Neural cell (in vitro differentiated cells): Measurements from ENCODE around the gene NUDT9. TPM values are rescaled to one million over a fixed set of nuclear protein-coding genes. Genes with fewer than 3 reads are reported as not detected.
"Not testable (repeated sequence)": the region's sequence is repeated elsewhere in the genome, so short reads cannot be mapped to it uniquely, and the experiment has no call there.

Experiments
- H2AFZ ChIP-seq: fragments of 200-600, 300-800 bp; sonication (generic), shearing (Covaris generic); 2 replicates; pipeline ENCODE4 v1.6.0; 2014; ENCODE audit warnings: low read depth, mild to moderate bottlenecking, antibody characterized with exemption, low read length, moderate library complexity
- H3F3A ChIP-seq: fragments of 200-600 bp; shearing (Covaris generic); 2 replicates; pipeline ENCODE4 v1.6.1; 2016; ENCODE audit warnings: mild to moderate bottlenecking, moderate library complexity, mixed read lengths, antibody characterized with exemption, low read length; ENCODE audit not compliant: insufficient read depth, poor library complexity, severe bottlenecking
- H3K27ac ChIP-seq: fragments of 200-600, 300-800 bp; sonication (generic), shearing (Covaris generic); 2 replicates; pipeline ENCODE4 v1.5.1; 2014; ENCODE audit warnings: mild to moderate bottlenecking, low read length, moderate library complexity
- H3K27me3 ChIP-seq: fragments of 300-800, 200-600 bp; sonication (generic), shearing (Covaris generic); 2 replicates; pipeline ENCODE4 v1.6.0; 2014; ENCODE audit warnings: mild to moderate bottlenecking, low read depth, low read length, moderate library complexity; ENCODE audit not compliant: insufficient read depth
- H3K36me3 ChIP-seq: fragments of 300-800, 200-600 bp; sonication (generic), shearing (Covaris generic); 2 replicates; pipeline ENCODE4 v1.5.1; 2014; ENCODE audit warnings: mild to moderate bottlenecking, antibody characterized with exemption, low read length, moderate library complexity; ENCODE audit not compliant: insufficient read depth
- H3K4me2 ChIP-seq: fragments of 300-800, 200-600 bp; sonication (generic), shearing (Covaris generic); 2 replicates; pipeline ENCODE4 v1.6.0; 2014; ENCODE audit warnings: mild to moderate bottlenecking, low read length
- H3K4me3 ChIP-seq: fragments of 300-800, 200-600 bp; sonication (generic), shearing (Covaris generic); 2 replicates; pipeline ENCODE4 v1.5.1; 2014; ENCODE audit warnings: mild to moderate bottlenecking, low read length, moderate library complexity
- H3K79me2 ChIP-seq: fragments of 200-600 bp; shearing (Covaris generic); replicated peaks from 2 replicates; pipeline ENCODE4 v1.6.0; 2014; ENCODE audit warnings: mild to moderate bottlenecking, low read length, moderate library complexity; ENCODE audit not compliant: insufficient read depth
- H3K9ac ChIP-seq: fragments of 300-800, 200-600 bp; sonication (generic), shearing (Covaris generic); 2 replicates; pipeline ENCODE4 v1.6.1; 2016; ENCODE audit warnings: mild to moderate bottlenecking, low read length, mixed read lengths
- H3K9me2 ChIP-seq: fragments of 200-600 bp; shearing (Covaris generic); 2 replicates; pipeline ENCODE4 v1.6.1; 2016; ENCODE audit warnings: mild to moderate bottlenecking, low read length, mixed read lengths; ENCODE audit not compliant: insufficient read depth
- H3K9me3 ChIP-seq: fragments of 200-600, 300-800 bp; sonication (generic), shearing (Covaris generic); 2 replicates; pipeline ENCODE4 v1.6.1; 2016; ENCODE audit warnings: mild to moderate bottlenecking, mixed run types, low read length, moderate library complexity, mixed read lengths
- H4K20me1 ChIP-seq: fragments of 200-600 bp; shearing (Covaris generic); 2 replicates; pipeline ENCODE4 v1.6.1; 2016; ENCODE audit warnings: mild to moderate bottlenecking, mixed run types; ENCODE audit not compliant: insufficient read depth
- CTCF ChIP-seq: fragments of 450-650 bp; IDR thresholded peaks from 2 replicates; pipeline ENCODE4 v1.5.1; 2014; ENCODE audit warnings: antibody characterized with exemption, mild to moderate bottlenecking, moderate library complexity; ENCODE audit not compliant: poor library complexity, severe bottlenecking
- EP300 ChIP-seq: fragments of 450-650 bp; conservative IDR thresholded peaks from 2 replicates; pipeline ENCODE4 v1.6.1; 2014; ENCODE audit warnings: antibody characterized with exemption, mild to moderate bottlenecking, moderate library complexity; ENCODE audit not compliant: poor library complexity, severe bottlenecking
- EZH2 ChIP-seq: fragments of 200-600, 300-800 bp; shearing (Covaris generic), sonication (generic); IDR thresholded peaks from 2 replicates; pipeline ENCODE4 v1.6.1; 2014; ENCODE audit warnings: antibody characterized with exemption, low read length, borderline replicate concordance, mild to moderate bottlenecking; ENCODE audit not compliant: insufficient read depth, poor library complexity, severe bottlenecking
- MXI1 ChIP-seq: fragments of 450-650 bp; conservative IDR thresholded peaks from 2 replicates; pipeline ENCODE4 v1.6.1; 2014; ENCODE audit warnings: antibody characterized with exemption, mild to moderate bottlenecking; ENCODE audit not compliant: poor library complexity, severe bottlenecking
- POLR2AphosphoS5 ChIP-seq: IDR thresholded peaks from 2 replicates; pipeline ENCODE4 v1.6.1; 2012
- RAD21 ChIP-seq: fragments of 450-650 bp; conservative IDR thresholded peaks from 2 replicates; pipeline ENCODE4 v1.6.1; 2014; ENCODE audit warnings: antibody characterized with exemption, mild to moderate bottlenecking, moderate library complexity
- REST ChIP-seq: IDR thresholded peaks from 2 replicates; pipeline ENCODE4 v1.6.1; 2012; ENCODE audit warnings: borderline replicate concordance
- polyA plus RNA-seq: library from polyadenylated mRNA; depleted of rRNA; stranded (reverse); fragments of >200 nt; gene quantifications from 2 replicates; pipeline ENCODE4 v1.2.3, GENCODE V29; 2014

The NUDT9 gene
- polyA plus RNA-seq, 1 donor from 2014 or later = 25.5 TPM

- TF ChIP-seq MXI1 (no peak), CTCF (peak; percentile 30)
Observed at GRCh38 chr4:87390891-87391575, 31.3 kb upstream of the NUDT9 start, which contains the start of gene HSD17B11. Gene HSD17B11 (minus strand): TSS chr4:87391188. CDS start chr4:87391070, 118 bp downstream.

GRCh38 chr4:87391576-87392054 lies 30.8 kb upstream of the NUDT9 start:
- Histone ChIP-seq H3K4me3 (peak overlapping the region; percentile 68), H3K27ac (no peak overlapping the region), H3K27me3 (no peaks in the 10 kb centered on the region), H3K9ac (peak overlapping the region; percentile 36), H3K79me2 (no peaks in the 10 kb centered on the region), H3F3A (no peaks in the 10 kb centered on the region), H3K4me2 (peak overlapping the region; percentile 32), H3K9me2 (no peaks in the 10 kb centered on the region), H3K36me3 (no peaks in the 10 kb centered on the region), H3K9me3 (no peaks in the 10 kb centered on the region), H2AFZ (peak overlapping the region; percentile 46), H4K20me1 (no peaks in the 10 kb centered on the region)
- no peak for TF ChIP-seq EZH2

More at GRCh38 chr4:87390891-87391575, 31.3 kb upstream of the NUDT9 start, which contains the start of gene HSD17B11:
- peak within 1 kb of the TSS; percentile 36 for H3K9ac ChIP-seq
- H3K9me2 ChIP-seq = no peaks in the 10 kb centered on the region
- no peaks in the 10 kb centered on the region for H3F3A ChIP-seq
- peak within 1 kb of the TSS; percentile 46 for H2AFZ ChIP-seq
- peak within 1 kb of the TSS; percentile 32 for H3K4me2 ChIP-seq
- no peaks in the 10 kb centered on the region for H3K9me3 ChIP-seq
- no peaks in the 10 kb centered on the region for H3K79me2 ChIP-seq
- no peak within 1 kb of the TSS for H3K27ac ChIP-seq
- peak within 1 kb of the TSS; percentile 68 for H3K4me3 ChIP-seq
- H4K20me1 ChIP-seq = no peaks in the 10 kb centered on the region
- no peaks in the 10 kb centered on the region for H3K36me3 ChIP-seq
- H3K27me3 ChIP-seq = no peaks in the 10 kb centered on the region

- Histone ChIP-seq H4K20me1 (no peaks in the 10 kb centered on the region), H3K27ac (no peak overlapping the region), H3K9me3 (no peaks in the 10 kb centered on the region), H3F3A (no peaks in the 10 kb centered on the region), H3K9me2 (no peaks in the 10 kb centered on the region), H3K9ac (no peak overlapping the region), H3K27me3 (no peaks in the 10 kb centered on the region), H2AFZ (no peak overlapping the region), H3K36me3 (no peaks in the 10 kb centered on the region), H3K4me3 (no peak overlapping the region), H3K4me2 (no peak overlapping the region), H3K79me2 (no peaks in the 10 kb centered on the region)
- TF ChIP-seq REST = no peak
- TF ChIP-seq RAD21 = no peak
- TF ChIP-seq MXI1 = no peak
- no peak for TF ChIP-seq POLR2AphosphoS5
- TF ChIP-seq CTCF = no peak
- no peak for TF ChIP-seq EZH2
- no peak for TF ChIP-seq EP300
Observed at GRCh38 chr4:87392183-87392582, 30.2 kb upstream of the NUDT9 start.

GRCh38 chr4:87395073-87395472 lies 27.3 kb upstream of the NUDT9 start:
- H3K9ac ChIP-seq, H3K79me2 ChIP-seq, H3K4me3 ChIP-seq, H3K27ac ChIP-seq, H4K20me1 ChIP-seq, H3K4me2 ChIP-seq, H3K9me2 ChIP-seq, H3K27me3 ChIP-seq, H3K36me3 ChIP-seq, H2AFZ ChIP-seq, H3K9me3 ChIP-seq, H3F3A ChIP-seq: not testable (repeated sequence)
